RWPE2 (cell line): ENCODE results near the gene NUP85.

Experiments used
- ATAC-seq: fragments of 200-7000 bp; cut with Tn5 transposase; 3 replicates; pipeline ENCODE4 v1.9.1; 2021; ENCODE audit warnings: low read depth
- DNase-seq: peaks from one replicate; pipeline ENCODE4 v3.0.0-alpha.2; 2020; ENCODE audit warnings: low spot score
- H3K27ac ChIP-seq: fragments of 450-650 bp; 2 replicates; pipeline ENCODE4 v1.5.1; 2017; ENCODE audit warnings: mild to moderate bottlenecking; ENCODE audit not compliant: poor library complexity, severe bottlenecking
- H3K27me3 ChIP-seq: fragments of 250-450 bp; sonication (Bioruptor Pico); 2 replicates; pipeline ENCODE4 v1.5.1; 2021; ENCODE audit warnings: mild to moderate bottlenecking, moderate library complexity; ENCODE audit not compliant: insufficient read depth, poor library complexity, severe bottlenecking
- H3K36me3 ChIP-seq: fragments of 250-450 bp; sonication (Bioruptor Pico); 2 replicates; pipeline ENCODE4 v1.5.1; 2020; ENCODE audit warnings: low read depth, mild to moderate bottlenecking, moderate library complexity
- H3K4me1 ChIP-seq: fragments of 250-450 bp; sonication (Bioruptor Pico); 2 replicates; pipeline ENCODE4 v1.5.1; 2021; ENCODE audit warnings: mild to moderate bottlenecking, moderate library complexity; ENCODE audit not compliant: insufficient read depth, poor library complexity, severe bottlenecking
- H3K4me3 ChIP-seq: fragments of 250-450 bp; sonication (Bioruptor Pico); 2 replicates; pipeline ENCODE4 v1.5.1; 2021; ENCODE audit warnings: mild to moderate bottlenecking, moderate library complexity; ENCODE audit not compliant: severe bottlenecking
- H3K9me3 ChIP-seq: fragments of 250-450 bp; sonication (Bioruptor Pico); 2 replicates; pipeline ENCODE4 v1.5.1; 2021; ENCODE audit warnings: mild to moderate bottlenecking, moderate library complexity; ENCODE audit not compliant: severe bottlenecking
- TF ChIP-seq, protein P1 (sequence below): fragments of 450-650 bp; IDR thresholded peaks from one replicate; pipeline ENCODE4 v1.5.1; 2017; ENCODE audit warnings: mild to moderate bottlenecking, moderate library complexity; ENCODE audit not compliant: poor library complexity, severe bottlenecking

The NUP85 gene

GRCh38 chr17:75239778-75240393 is 34.4 kb downstream of the NUP85 start:
- Histone ChIP-seq H3K27me3 (no peaks in the 10 kb centered on the region), H3K9me3 (no peaks in the 10 kb centered on the region), H3K4me3 (no peak overlapping the region), H3K4me1 (no peaks in the 10 kb centered on the region), H3K27ac (no peak overlapping the region), H3K36me3 (peaks cover 91% of the 10 kb centered on the region)
- TF ChIP-seq, protein P1, sequence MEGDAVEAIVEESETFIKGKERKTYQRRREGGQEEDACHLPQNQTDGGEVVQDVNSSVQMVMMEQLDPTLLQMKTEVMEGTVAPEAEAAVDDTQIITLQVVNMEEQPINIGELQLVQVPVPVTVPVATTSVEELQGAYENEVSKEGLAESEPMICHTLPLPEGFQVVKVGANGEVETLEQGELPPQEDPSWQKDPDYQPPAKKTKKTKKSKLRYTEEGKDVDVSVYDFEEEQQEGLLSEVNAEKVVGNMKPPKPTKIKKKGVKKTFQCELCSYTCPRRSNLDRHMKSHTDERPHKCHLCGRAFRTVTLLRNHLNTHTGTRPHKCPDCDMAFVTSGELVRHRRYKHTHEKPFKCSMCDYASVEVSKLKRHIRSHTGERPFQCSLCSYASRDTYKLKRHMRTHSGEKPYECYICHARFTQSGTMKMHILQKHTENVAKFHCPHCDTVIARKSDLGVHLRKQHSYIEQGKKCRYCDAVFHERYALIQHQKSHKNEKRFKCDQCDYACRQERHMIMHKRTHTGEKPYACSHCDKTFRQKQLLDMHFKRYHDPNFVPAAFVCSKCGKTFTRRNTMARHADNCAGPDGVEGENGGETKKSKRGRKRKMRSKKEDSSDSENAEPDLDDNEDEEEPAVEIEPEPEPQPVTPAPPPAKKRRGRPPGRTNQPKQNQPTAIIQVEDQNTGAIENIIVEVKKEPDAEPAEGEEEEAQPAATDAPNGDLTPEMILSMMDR, result no peak
- ATAC-seq, result no peak
- no peak for DNase-seq

DNA sequence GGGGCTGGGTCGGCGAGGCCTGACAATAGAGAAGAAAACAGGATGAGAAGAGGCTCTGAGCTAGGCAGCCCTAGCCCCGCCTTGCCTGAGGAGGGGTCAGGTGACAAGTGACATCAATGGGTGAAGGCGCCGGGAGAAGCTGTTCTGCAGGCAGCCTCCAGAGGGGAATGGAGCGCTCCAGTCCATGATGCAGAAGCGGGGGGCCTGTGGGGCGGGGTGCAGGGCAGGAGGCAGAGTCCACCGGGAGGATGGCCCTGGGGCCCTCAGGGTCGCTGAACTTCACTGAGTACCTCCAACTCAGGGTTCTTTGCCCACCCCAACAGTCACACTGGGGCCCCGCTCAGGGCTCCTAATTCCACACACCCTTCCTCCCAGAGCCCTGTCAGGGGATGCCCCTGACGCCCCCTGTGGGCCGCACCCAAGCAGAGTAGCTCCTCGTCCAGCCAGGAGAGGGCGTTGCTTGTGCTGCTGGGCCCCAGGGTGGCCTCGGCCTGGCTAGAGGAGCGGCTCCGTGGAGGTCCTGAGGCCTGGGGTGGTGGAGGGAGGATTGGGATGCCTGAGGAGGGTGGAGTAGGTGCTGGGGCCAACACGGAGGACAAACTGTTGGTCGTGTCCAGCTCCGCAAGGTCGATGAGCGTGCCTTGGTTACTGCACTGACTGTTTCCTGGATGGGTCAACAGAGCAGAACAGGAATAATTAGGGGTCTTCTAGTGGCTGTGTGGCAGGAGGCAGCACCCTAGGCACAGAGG is 35.1 kb downstream of the NUP85 start:
- Histone ChIP-seq H3K4me1 (no peaks in the 10 kb centered on the region), H3K9me3 (no peaks in the 10 kb centered on the region), H3K4me3 (no peak overlapping the region), H3K27ac (no peak overlapping the region), H3K36me3 (peaks cover 90% of the 10 kb centered on the region), H3K27me3 (no peaks in the 10 kb centered on the region)
- ATAC-seq, result peak; percentile 17; the same call in 2 of the 3 replicates
- TF ChIP-seq, protein P1, result peak; percentile 41
- DNase-seq, result no peak

DNA sequence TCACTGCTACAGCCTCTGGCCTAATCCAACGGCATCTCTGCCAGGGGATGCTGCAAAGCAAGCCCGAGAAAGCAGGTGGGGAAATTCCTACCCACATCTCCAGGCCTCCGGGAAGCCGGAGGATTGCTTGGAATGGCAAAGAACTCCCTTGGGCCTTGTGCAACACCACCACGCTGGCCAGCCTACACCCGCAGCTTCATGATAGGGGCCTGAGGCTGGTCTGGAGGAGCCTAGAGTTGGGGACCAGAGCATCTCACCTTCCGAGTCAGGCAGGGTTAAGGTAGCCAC is 35.6 kb downstream of the NUP85 start:
- H3K4me3 ChIP-seq, result no peak overlapping the region
- peaks cover 90% of the 10 kb centered on the region for H3K36me3 ChIP-seq
- H3K4me1 ChIP-seq, result no peaks in the 10 kb centered on the region
- H3K27me3 ChIP-seq, result no peaks in the 10 kb centered on the region
- no peaks in the 10 kb centered on the region for H3K9me3 ChIP-seq
- H3K27ac ChIP-seq, result no peak overlapping the region
- TF ChIP-seq, protein P1, result no peak
- ATAC-seq (no peak), DNase-seq (no peak)

DNA sequence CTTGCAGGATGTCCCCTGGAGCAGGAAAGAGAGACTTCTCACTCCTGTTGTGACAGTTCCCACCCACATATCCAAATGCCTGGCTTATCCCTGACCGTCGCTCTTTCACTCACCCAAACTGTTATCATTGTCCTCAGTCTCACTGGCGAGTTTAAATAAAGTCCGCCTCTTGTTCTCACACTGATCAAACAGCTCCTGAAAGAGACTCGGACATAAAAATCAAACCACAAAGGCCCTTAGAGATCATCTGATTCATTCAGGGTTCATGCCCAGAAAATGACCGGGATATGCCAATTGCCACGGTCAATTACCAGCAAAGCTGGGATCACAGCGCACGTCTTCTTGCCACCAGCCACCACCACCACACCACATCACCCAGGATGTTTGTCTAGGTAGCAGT is 36.0 kb downstream of the NUP85 start:
- H3K36me3 ChIP-seq, result peaks cover 90% of the 10 kb centered on the region
- TF ChIP-seq, protein P1, result no peak
- ATAC-seq (no peak), DNase-seq (no peak)
- no peak overlapping the region for H3K27ac ChIP-seq
- no peaks in the 10 kb centered on the region for H3K9me3 ChIP-seq
- no peaks in the 10 kb centered on the region for H3K27me3 ChIP-seq
- no peaks in the 10 kb centered on the region for H3K4me1 ChIP-seq
- no peak overlapping the region for H3K4me3 ChIP-seq

DNA sequence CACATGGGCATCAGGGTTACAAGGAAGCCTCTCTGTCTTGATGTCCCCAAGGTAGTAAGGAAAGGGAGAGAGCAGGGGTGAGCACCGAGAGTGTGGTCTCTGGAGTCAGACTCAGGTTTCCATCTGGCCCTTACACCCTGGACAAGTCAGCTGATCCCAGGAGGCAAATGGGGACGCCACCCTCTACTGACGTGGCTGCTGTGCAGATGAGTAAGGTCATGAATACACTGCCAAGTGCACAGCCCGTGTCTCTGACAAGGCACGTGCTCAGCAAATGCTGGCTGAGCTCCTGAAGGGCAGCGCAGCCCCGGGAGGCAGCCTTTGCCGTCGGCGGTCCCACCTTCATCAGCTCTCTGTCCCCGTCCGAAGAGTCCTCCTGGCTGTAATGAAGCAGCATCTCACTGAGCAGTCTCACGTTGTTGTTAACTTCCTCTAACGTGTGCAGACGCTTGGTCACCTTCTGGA is 36.5 kb downstream of the NUP85 start:
- Histone ChIP-seq H3K27me3 (no peaks in the 10 kb centered on the region), H3K4me1 (no peaks in the 10 kb centered on the region), H3K4me3 (no peak overlapping the region), H3K36me3 (peaks cover 92% of the 10 kb centered on the region), H3K9me3 (no peaks in the 10 kb centered on the region), H3K27ac (no peak overlapping the region)
- ATAC-seq (no peak), DNase-seq (no peak)
- TF ChIP-seq, protein P1, result no peak
